ENCODE data around the gene THY1.
"Not testable (repeated sequence)": the region's sequence is repeated elsewhere in the genome, so short reads cannot be mapped to it uniquely, and the experiment has no call there.

THY1 gene

GRCh38 chr11:119417726-119418540 is 5.0 kb downstream of the THY1 start:
- no peak for DNase-seq

GRCh38 chr11:119416606-119417580 is 6.1 kb downstream of the THY1 start:
- no peak for DNase-seq

GRCh38 chr11:119415966-119416365 is 7.0 kb downstream of the THY1 start:
- DNase-seq = no peak

DNA sequence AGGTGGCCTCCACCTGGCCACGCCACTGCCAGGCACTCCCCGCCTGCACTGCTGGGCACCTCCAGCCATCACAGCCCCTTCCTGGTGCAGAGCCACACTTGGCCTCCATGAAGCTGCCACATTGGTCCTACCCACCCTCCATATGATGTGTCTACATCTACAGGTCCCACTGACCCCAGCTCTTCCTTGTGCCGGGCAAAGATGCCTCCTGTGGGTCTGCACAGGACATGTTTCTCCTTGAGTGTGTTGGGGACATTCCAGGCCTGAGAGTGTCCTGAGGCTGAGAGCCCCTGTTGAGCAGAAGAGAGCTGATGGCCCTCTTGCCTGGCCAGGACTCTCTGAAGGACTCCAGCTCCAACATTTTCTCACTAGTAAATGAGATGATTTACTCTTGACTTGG is 7.5 kb downstream of the THY1 start:
- DNase-seq = no peak

- DNase-seq = no peak
Observed at GRCh38 chr11:119414734-119415133, 8.2 kb downstream of the THY1 start.

- no peak for DNase-seq
Observed at GRCh38 chr11:119414321-119414720, 8.7 kb downstream of the THY1 start.

- DNase-seq = no peak
Observed at GRCh38 chr11:119412072-119412471, 10.9 kb downstream of the THY1 start.

DNA sequence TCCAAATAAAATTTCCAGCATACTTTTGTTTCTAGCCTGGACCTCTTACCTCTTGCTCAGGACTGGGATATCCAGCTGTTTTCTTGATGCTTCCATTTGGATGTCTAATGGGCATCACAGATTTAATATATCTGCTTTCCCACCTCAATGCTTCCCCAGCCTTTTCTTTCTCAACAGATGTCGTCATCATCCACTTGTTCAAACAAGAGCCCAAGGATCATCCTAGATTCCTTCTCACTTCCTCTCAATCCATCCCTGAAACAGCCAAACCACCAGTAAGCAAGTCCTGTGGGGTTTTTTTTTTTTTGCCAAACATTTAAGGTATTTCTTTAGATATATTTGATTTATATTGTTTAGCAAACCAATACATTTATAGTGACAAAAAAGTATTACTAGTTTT is 12.5 kb downstream of the THY1 start:
- no peak for DNase-seq

GRCh38 chr11:119409731-119410130 is 13.2 kb downstream of the THY1 start:
- DNase-seq = no peak

GRCh38 chr11:119406005-119406404 is 17.0 kb downstream of the THY1 start:
- no peak for DNase-seq

- DNase-seq = not testable (repeated sequence)
Observed at GRCh38 chr11:119405448-119405847, 17.5 kb downstream of the THY1 start.

- no peak for DNase-seq
Observed at GRCh38 chr11:119404872-119405271, 18.1 kb downstream of the THY1 start.

- DNase-seq = no peak
Observed at GRCh38 chr11:119403021-119403420, 20.0 kb downstream of the THY1 start.

DNA sequence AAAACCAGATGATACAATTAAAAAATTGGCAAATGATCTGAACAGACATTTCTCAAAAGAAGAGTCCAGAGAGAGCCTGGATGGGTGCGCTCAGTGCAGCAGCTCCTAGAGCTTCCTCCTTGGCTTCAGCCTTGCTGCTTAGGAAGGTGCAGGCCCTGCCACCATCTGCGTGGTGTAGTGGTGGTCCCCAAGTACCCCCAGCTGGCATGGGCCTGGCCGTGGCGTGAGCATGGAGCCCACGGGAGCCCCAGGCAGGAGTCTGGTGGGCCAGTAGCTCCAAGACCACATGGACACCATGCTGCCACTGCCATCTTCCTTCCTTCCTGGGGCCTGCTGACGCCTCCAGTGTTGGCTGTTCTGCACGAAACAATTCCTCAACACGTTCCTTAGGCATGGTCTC is 20.5 kb downstream of the THY1 start:
- DNase-seq = no peak

DNA sequence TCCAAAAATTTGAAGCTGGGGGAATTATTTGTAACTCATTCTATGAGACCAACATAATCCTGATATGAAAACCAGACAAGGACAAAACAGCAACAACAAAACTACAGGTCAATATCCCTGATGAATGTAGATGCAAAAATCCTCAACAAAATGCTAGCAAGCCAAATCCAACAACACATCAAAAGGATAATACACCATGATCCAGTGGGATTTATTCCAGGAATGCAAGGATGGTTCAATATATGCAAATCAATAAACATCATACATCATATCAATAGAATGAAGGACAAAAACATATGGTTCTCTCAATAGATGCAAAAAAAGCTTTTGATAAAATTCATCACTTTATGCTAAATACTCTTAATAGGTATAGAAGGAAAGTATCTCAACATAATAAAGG is 22.1 kb downstream of the THY1 start:
- no peak for DNase-seq

DNA sequence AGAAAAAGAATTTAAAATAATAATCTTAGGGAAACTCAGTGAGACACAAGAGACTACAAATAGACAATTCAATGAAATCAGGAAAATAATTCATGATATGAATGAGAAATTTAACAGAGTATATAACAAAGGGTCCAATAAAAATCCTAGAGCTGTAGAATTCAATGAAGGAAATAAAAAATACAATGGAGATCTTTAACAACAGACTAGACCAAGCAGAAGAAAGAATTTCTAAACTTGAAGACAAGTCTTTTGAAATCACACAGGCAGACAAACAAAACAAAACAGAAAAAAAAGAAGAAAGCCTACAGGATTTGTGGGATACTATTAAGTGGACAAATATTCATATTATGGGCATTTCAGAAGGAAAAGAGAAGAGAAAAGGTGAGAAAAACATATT is 25.2 kb downstream of the THY1 start:
- DNase-seq = no peak

DNA sequence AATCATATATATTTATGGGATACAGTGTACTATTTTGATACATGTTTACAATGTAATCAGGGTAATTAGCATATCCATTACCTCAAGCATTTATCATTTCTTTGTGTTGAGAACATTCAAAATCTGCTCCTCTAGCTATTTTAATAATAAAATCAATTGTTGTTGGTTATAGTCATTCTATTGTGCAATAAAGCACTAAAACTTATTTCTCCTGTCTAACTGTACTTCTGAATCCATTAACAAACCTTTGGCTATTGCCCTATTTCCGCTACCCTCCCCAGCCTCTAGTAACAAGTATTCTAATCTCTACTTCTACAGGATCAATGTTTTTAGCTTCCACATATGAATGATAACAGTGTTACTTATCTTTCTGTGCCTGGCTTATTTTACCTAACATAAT is 26.1 kb downstream of the THY1 start:
- DNase-seq = no peak

- DNase-seq = no peak
Observed at GRCh38 chr11:119391275-119391674, 31.7 kb downstream of the THY1 start.

GRCh38 chr11:119389611-119390254 is 33.2 kb downstream of the THY1 start:
- no peak for DNase-seq

DNA sequence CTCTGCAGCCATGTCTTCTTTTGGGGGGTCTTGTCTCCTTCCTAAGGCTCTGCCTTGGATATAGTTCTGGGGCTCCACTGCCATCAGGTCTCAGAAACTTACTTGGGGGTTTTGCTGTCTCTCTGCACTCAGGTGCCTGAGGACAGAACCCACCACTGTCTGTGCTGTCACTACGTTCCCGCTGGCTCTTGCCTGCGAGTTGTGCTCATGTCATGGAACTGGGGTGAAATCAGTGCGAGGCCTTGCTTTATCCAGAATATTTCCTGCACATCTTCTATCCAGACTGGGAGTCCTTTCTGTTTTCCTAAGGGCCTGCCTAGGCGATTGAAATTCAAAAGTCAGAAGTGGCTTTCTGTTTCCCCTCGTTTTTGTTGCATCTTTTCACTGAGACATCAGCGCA is 34.9 kb downstream of the THY1 start:
- no peak for DNase-seq

- DNase-seq = no peak
Observed at GRCh38 chr11:119384332-119384731, 38.6 kb downstream of the THY1 start.

DNA sequence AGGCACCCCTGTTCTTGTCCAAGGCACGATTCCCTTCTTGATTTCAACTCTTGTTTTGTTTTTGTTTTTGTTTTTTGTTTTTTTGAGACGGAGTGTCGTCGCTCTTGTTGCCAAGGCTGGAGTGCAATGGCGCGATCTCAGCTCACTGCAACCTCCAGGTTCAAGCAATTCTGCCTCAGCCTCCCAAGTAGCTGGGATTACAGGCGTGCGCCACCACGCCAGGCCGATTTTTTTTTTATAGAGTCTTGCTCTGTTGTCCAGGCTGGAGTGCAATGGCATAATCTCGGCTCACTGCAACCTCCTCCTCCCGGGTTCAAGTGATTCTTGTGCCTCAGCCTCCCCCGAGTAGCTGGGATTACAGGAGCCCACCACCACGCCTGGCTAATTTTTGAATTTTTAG is 40.5 kb downstream of the THY1 start:
- not testable (repeated sequence) for DNase-seq

GRCh38 chr11:119382101-119382500 is 40.9 kb downstream of the THY1 start:
- DNase-seq = no peak

All from CD4-positive, alpha-beta T cell treated with Interleukin-21 for 1 hour (primary cell).